Pancreas (tissue), 10 donors: Measurements from ENCODE around the gene ACSL4. TPM values are rescaled to one million over a fixed set of nuclear protein-coding genes. Genes with fewer than 3 reads are reported as not detected.
"Not testable (repeated sequence)": the region's sequence is repeated elsewhere in the genome, so short reads cannot be mapped to it uniquely, and the experiment has no call there.

ENCODE experiments used
- ATAC-seq, 4 donors: fragments of 200-7000 bp; cut with Tn5 transposase; one replicate each; pipeline versions ENCODE4 v1.8.0 to v1.9.1; 2020; ENCODE audit warnings: mild to moderate bottlenecking in 4 of 4, moderate library complexity in 4 of 4
- DNase-seq, 6 donors: peaks; one replicate each; pipeline ENCODE4 v3.0.0-alpha.2; 2020
- FAIRE-seq: peaks from 2 replicates; lab custom pipeline; 2012; peaks lifted over from hg19 to GRCh38; lab: Jason Lieb, UNC
- H3K27ac ChIP-seq, 4 donors: fragments of 200-600 bp; sonication (generic); 1 replicate in 3 of 4; 2 replicates in 1 of 4; pipeline versions ENCODE4 v1.5.0 to v1.8.0; 2020
- H3K27me3 ChIP-seq, 4 donors: fragments of 200-600 bp; one replicate each; pipeline ENCODE4 v1.8.0; 2021
- H3K36me3 ChIP-seq, 3 donors: fragments of 200-600 bp; sonication (generic) in 1 of 3; one replicate each; pipeline versions ENCODE4 v1.5.0 to v1.8.0; 2020 to 2021
- H3K4me1 ChIP-seq, 3 donors: fragments of 200-600 bp; one replicate each; pipeline ENCODE4 v1.8.0; 2021
- H3K4me3 ChIP-seq, 4 donors: fragments of 200-600 bp; sonication (generic) in 2 of 4; one replicate each; pipeline versions ENCODE4 v1.5.0 to v1.8.0; 2020 to 2021
- H3K9me3 ChIP-seq, 4 donors: fragments of 200-600 bp; one replicate each; pipeline ENCODE4 v1.8.0; 2021
- CTCF ChIP-seq, 4 donors: fragments of 200-600 bp; sonication (generic) in 3 of 4; IDR thresholded peaks; one replicate each; pipeline versions ENCODE4 v1.5.0 to v1.8.0; 2021; ENCODE audit warnings: antibody characterized with exemption in 4 of 4
- WGBS, 2 donors: extraction: QIAGEN DNeasy Blood & Tissue Kit; methylation state at CpG; one replicate each; pipeline ENCODE4 v1.1.7; 2013; 5-methylcytosine and 5-hydroxymethylcytosine counted together
- intact Hi-C, 3 donors: fragments of 100-400 bp; cut with DNase I; formaldehyde crosslinking; loops; one replicate each; pipeline versions ENCODE4 v1.11.1 to v1.14.2; 2022
- polyA plus RNA-seq, 2 donors: library from polyadenylated mRNA; stranded (reverse); fragments of 200-250 nt; gene quantifications; one replicate each; pipeline ENCODE4 v1.2.3, GENCODE V29; 2013
- total RNA-seq, 6 donors: library from RNA; stranded (reverse); fragmentation: NEBNext Ultra II Directional in 4 of 6; extraction: Animal tissue kit (Norgen Biotek cat#: 25700) in 4 of 6; gene quantifications; one replicate each; pipeline versions ENCODE4 v1.2.1 to v1.2.4, GENCODE V29; 2021 to 2023
- donor health status: healthy with polysubstance abuse.
- donor health status: DM: no; HTN: no; CAD: no; lungs with moderate emphysema.
- donor health status: DM: no; HTN: no; CAD: no.
- donor health status: control.
- donor health status: control.
- donor health status: Bipolar disorder and iron deficiency.
- donor health status: DM: yes; HTN: yes; CAD: no.
- donor health status: DM: no; HTN: no; CAD: no.
- donor health status: DM: no; HTN: no; CAD: no.
- donor health status: DM: yes; HTN: yes; CAD: no.

Gene ACSL4
- total and polyA plus RNA-seq, 8 donors = 4.0 to 23.7 (median 9.3) TPM

- Histone ChIP-seq H3K4me3 (peak overlapping the region; percentile 20 to 66 (median 47)), H3K4me1 (no peaks in the 10 kb centered on the region), H3K27ac (peak overlapping the region in 2 of 4 donors; percentile 53 to 67), H3K9me3 (no peaks in the 10 kb centered on the region), H3K27me3 (no peaks in the 10 kb centered on the region), H3K36me3 (no peaks in the 10 kb centered on the region)
- no peak for FAIRE-seq
- intact Hi-C loops = no loop called here
- 14 to 45% methylated on average over 15 of the region's 15 CpGs for WGBS, 2 donors
- ATAC-seq = no peak
- no peak for TF ChIP-seq CTCF (IDR thresholded peaks at IDR 0.05)
- DNase-seq = no peak
Measured at GRCh38 chrX:109733613-109734083, 591 bp upstream of the ACSL4 start.

- 14 to 35% methylated on average over 21 of the region's 21 CpGs for WGBS, 2 donors
- Histone ChIP-seq H3K27ac (peak overlapping the region in 2 of 4 donors; percentile 67 to 75), H3K27me3 (no peaks in the 10 kb centered on the region), H3K4me3 (peak overlapping the region; percentile 37 to 66 (median 48)), H3K9me3 (no peaks in the 10 kb centered on the region), H3K4me1 (peaks cover 0 to 4% (median 0%) of the 10 kb centered on the region in 3 donors), H3K36me3 (no peaks in the 10 kb centered on the region)
- DNase-seq = no peak
- no peak for FAIRE-seq
- no peak for TF ChIP-seq CTCF (IDR thresholded peaks at IDR 0.05)
- intact Hi-C loops = no loop called here
- peak; percentile 6 to 31 (median 11) for ATAC-seq
Measured at GRCh38 chrX:109732017-109732801, 848 bp downstream of the ACSL4 start.

- no peak overlapping the region for H3K4me3 ChIP-seq
Measured at GRCh38 chrX:109728173-109728535, 4.9 kb downstream of the ACSL4 start.

GRCh38 chrX:109724971-109725370 is 8.1 kb downstream of the ACSL4 start:
- 84 to 100% methylated on average over 1 of the region's 1 CpG for WGBS, 2 donors
- H3K27me3 ChIP-seq, H3K27ac ChIP-seq, FAIRE-seq, H3K36me3 ChIP-seq, H3K4me1 ChIP-seq, intact Hi-C loops, ATAC-seq, H3K4me3 ChIP-seq, H3K9me3 ChIP-seq, DNase-seq: not testable (repeated sequence)

More at GRCh38 chrX:109728173-109728535, 4.9 kb downstream of the ACSL4 start:
- no peak overlapping the region for H3K27ac ChIP-seq
- intact Hi-C loops = no loop called here
- peaks cover 0 to 4% (median 0%) of the 10 kb centered on the region in 3 donors for H3K4me1 ChIP-seq
- no peaks in the 10 kb centered on the region for H3K9me3 ChIP-seq
- no peak for FAIRE-seq
- no peaks in the 10 kb centered on the region for H3K36me3 ChIP-seq
- H3K27me3 ChIP-seq = no peaks in the 10 kb centered on the region
- ATAC-seq = no peak
- no peak for DNase-seq
- TF ChIP-seq CTCF (IDR thresholded peaks at IDR 0.05) = no peak
- WGBS, 2 donors = 36 to 59% methylated on average over 1 of the region's 1 CpG

- DNase-seq (no peak), FAIRE-seq (no peak), ATAC-seq (peak in 1 of 4 donors; percentile 11)
- H3K4me3 ChIP-seq = no peak overlapping the region
- WGBS, 2 donors = 58 to 76% methylated on average over 2 of the region's 2 CpGs
- TF ChIP-seq CTCF (IDR thresholded peaks at IDR 0.05) = no peak
- H3K27me3 ChIP-seq = no peaks in the 10 kb centered on the region
- H3K9me3 ChIP-seq = no peaks in the 10 kb centered on the region
- H3K36me3 ChIP-seq = no peaks in the 10 kb centered on the region
- no peak overlapping the region for H3K27ac ChIP-seq
- intact Hi-C loops = no loop called here
- no peaks in the 10 kb centered on the region for H3K4me1 ChIP-seq
Measured at GRCh38 chrX:109720947-109721346, 12.1 kb downstream of the ACSL4 start.
